ENCODE data around the gene LRRC58. TPM values are rescaled to one million over a fixed set of nuclear protein-coding genes. Genes with fewer than 3 reads are reported as not detected.
A peak's percentile ranks its signal among the peaks of the same experiment; 100 is the strongest.

LRRC58 gene
- total and polyA plus RNA-seq, 2 of the 8 experiments (the other 6 are each of a cell fraction or from before 2014, with no cell fraction given), result 4.3 to 15.4 TPM

GRCh38 chr3:120350401-120350941 lies 1.3 kb upstream of the LRRC58 start:
- Histone ChIP-seq H3K79me2 (ENCODE audit: control insufficient read depth in 1 of 2, insufficient read depth in 2 of 2, low read length in 2 of 2) (peaks cover 0 to 24% of the 10 kb centered on the region in 2 experiments; a peak in 2 of 4 replicates), H2BK5ac (ENCODE audit: low read depth, low read length) (no peak overlapping the region), H2BK15ac (ENCODE audit: low read length) (no peak overlapping the region), H3K14ac (ENCODE audit: insufficient read length) (no peak overlapping the region), H3K79me1 (ENCODE audit: low read depth, low read length) (peaks cover 2% of the 10 kb centered on the region; the same call in 1 of the 2 replicates), H2BK20ac (ENCODE audit: low read length) (no peak overlapping the region), H2AFZ (ENCODE audit: low read length) (no peak overlapping the region), H4K8ac (ENCODE audit: extremely low read depth, insufficient read depth, low read length) (no peak overlapping the region), H3K4me3 (ENCODE audit: extremely low read depth in 1 of 4, insufficient read depth in 2 of 4, low read depth in 3 of 4, low read length in 4 of 4) (peak overlapping the region in 1 of 4 experiments; percentile 74; a peak in 1 of 8 replicates), H3K23me2 (ENCODE audit: low read depth, low read length) (peaks cover 11% of the 10 kb centered on the region), H3K18ac (ENCODE audit: extremely low read depth, low read length) (no peak overlapping the region), H3K4ac (replicated peaks; ENCODE audit: insufficient read length, low read depth, low read length) (no peak overlapping the region), H3K9ac (replicated peaks in 1 of 4; ENCODE audit: extremely low read depth in 1 of 4, low read depth in 3 of 4, low read length in 3 of 4) (no peak overlapping the region), H3K27me3 (replicated peaks in 1 of 4; ENCODE audit: control insufficient read depth in 3 of 4, extremely low read depth in 1 of 4, insufficient read depth in 3 of 4, low read length in 3 of 4) (peaks cover 0 to 6% (median 3%) of the 10 kb centered on the region in 4 experiments; a peak in 3 of 7 replicates), H3K4me2 (ENCODE audit: insufficient read depth in 1 of 2, low read depth in 2 of 2, low read length in 2 of 2) (no peak overlapping the region; a peak in 1 of 4 replicates), H2AK5ac (ENCODE audit: low read depth, low read length) (no peak overlapping the region), H3K9me3 (ENCODE audit: insufficient read depth in 2 of 2, low read depth in 1 of 2, low read length in 1 of 2) (no peaks in the 10 kb centered on the region), H2BK120ac (replicated peaks; ENCODE audit: low read depth, low read length) (no peak overlapping the region), H2BK12ac (ENCODE audit: low read depth, low read length) (no peak overlapping the region), H4K5ac (ENCODE audit: insufficient read length, low read depth, low read length) (no peak overlapping the region), H3K27ac (ENCODE audit: low read depth, low read length) (no peak overlapping the region), H3K56ac (replicated peaks; ENCODE audit: insufficient read length, low read depth, low read length) (no peak overlapping the region), H3K4me1 (replicated peaks in 1 of 4; ENCODE audit: control insufficient read depth in 3 of 4, insufficient read depth in 4 of 4, low read length in 3 of 4) (peaks cover 0 to 4% (median 2%) of the 10 kb centered on the region in 4 experiments; a peak in 2 of 7 replicates), H4K91ac (replicated peaks; ENCODE audit: insufficient read length, low read length) (no peak overlapping the region), H3K36me3 (ENCODE audit: control insufficient read depth in 2 of 4, insufficient read depth in 4 of 4, low read length in 3 of 4) (no peaks in the 10 kb centered on the region), H3K23ac (ENCODE audit: insufficient read length) (no peak overlapping the region), H4K20me1 (replicated peaks in 1 of 2; ENCODE audit: control insufficient read depth in 1 of 2, insufficient read depth in 2 of 2, low read length in 2 of 2) (peaks cover 0 to 2% of the 10 kb centered on the region in 2 experiments)
- DNase-seq (ENCODE audit: low read depth in 1 of 2, low spot score in 2 of 2), result no peak
- FAIRE-seq, result no peak
- ChIA-PET POLR2A (ENCODE audit: partially characterized antibody) (interaction anchor here (1.4 to 2.4 kb wide), 4 partner anchors 10 to 208 kb away, joined by 3 to 10 read pairs (median 5); no protein-coding TSS in a partner anchor), CTCF (ENCODE audit: partially characterized antibody) (interaction anchor here (0.8 to 2.5 kb wide), 6 partner anchors 9 to 106 kb away, joined by 3 to 14 read pairs (median 3); no protein-coding TSS in a partner anchor)
- WGBS, 2 experiments (ENCODE audit: extremely low coverage in 1 of 2, insufficient coverage in 1 of 2, insufficient read length in 1 of 2, insufficient replicate concordance in 2 of 2, low coverage in 1 of 2, low lambda C conversion rate in 2 of 2, missing lambda C conversion rate in 1 of 2), result 78 to 100% methylated on average over 1 to 8 of the region's 8 CpGs
- TF ChIP-seq MAFK (IDR thresholded peaks at IDR 0.05; ENCODE audit: low read depth, low read length), result peak; percentile 95
- peak; percentile 51; the same call in 1 of the 2 replicates for TF ChIP-seq BACH1 (IDR thresholded peaks at IDR 0.05; ENCODE audit: low read length)
- TF ChIP-seq SRF (IDR thresholded peaks at IDR 0.05; ENCODE audit: low read depth, low read length), result no peak

Data from H1 (cell line).